GM12874 (cell line): ENCODE results near the gene TAF1C.

ENCODE experiments used
- CTCF ChIP-seq: IDR thresholded peaks from 2 replicates; pipeline ENCODE4 v1.5.1; 2011; ENCODE audit warnings: low read depth, mild to moderate bottlenecking, control low read depth, low read length, moderate library complexity; ENCODE audit not compliant: insufficient read depth

TAF1C gene

GRCh38 chr16:84220851-84221250 lies 34.0 kb upstream of the TAF1C start:
- TF ChIP-seq CTCF = no peak

GRCh38 chr16:84218956-84219355 lies 32.1 kb upstream of the TAF1C start:
- no peak for TF ChIP-seq CTCF

- no peak for TF ChIP-seq CTCF
Measured at GRCh38 chr16:84218176-84218823, 31.4 kb upstream of the TAF1C start.

- TF ChIP-seq CTCF = no peak
Measured at GRCh38 chr16:84215531-84215930, 28.7 kb upstream of the TAF1C start.

- no peak for TF ChIP-seq CTCF
Measured at GRCh38 chr16:84214451-84215066, 27.7 kb upstream of the TAF1C start.

GRCh38 chr16:84212631-84213030 lies 25.8 kb upstream of the TAF1C start:
- TF ChIP-seq CTCF = no peak

GRCh38 chr16:84212154-84212553 lies 25.3 kb upstream of the TAF1C start:
- no peak for TF ChIP-seq CTCF
